ENCODE data around the gene ADAMTS5. TPM values are rescaled to one million over a fixed set of nuclear protein-coding genes. Genes with fewer than 3 reads are reported as not detected.

Gene ADAMTS5
- total RNA-seq, 1 donor from 2014 or later: 8.1 TPM

- peak; percentile 77 for DNase-seq (ENCODE audit: extremely low spot score, unreplicated experiment)
- peak overlapping the region; percentile 47 for H3K27ac Mint-ChIP-seq
- H3K4me1 Mint-ChIP-seq (ENCODE audit: unreplicated experiment): peaks cover 14% of the 10 kb centered on the region
- H3K4me3 Mint-ChIP-seq: peak overlapping the region; percentile 85
- no peaks in the 10 kb centered on the region for H3K36me3 Mint-ChIP-seq
- H3K9me3 Mint-ChIP-seq: no peaks in the 10 kb centered on the region
- TF ChIP-seq CTCF (conservative IDR thresholded peaks at IDR 0.05): peak; percentile 63
- H3K27me3 Mint-ChIP-seq: peaks cover 68% of the 10 kb centered on the region
Measured at GRCh38 chr21:26965040-26965906, 1.6 kb downstream of the ADAMTS5 start.

GRCh38 chr21:26964170-26964778 is 2.6 kb downstream of the ADAMTS5 start:
- H3K27me3 Mint-ChIP-seq: peaks cover 59% of the 10 kb centered on the region
- H3K36me3 Mint-ChIP-seq: no peaks in the 10 kb centered on the region
- no peaks in the 10 kb centered on the region for H3K9me3 Mint-ChIP-seq
- H3K4me3 Mint-ChIP-seq: peak overlapping the region; percentile 85
- peaks cover 14% of the 10 kb centered on the region for H3K4me1 Mint-ChIP-seq (ENCODE audit: unreplicated experiment)
- no peak overlapping the region for H3K27ac Mint-ChIP-seq
- DNase-seq (ENCODE audit: extremely low spot score, unreplicated experiment): no peak
- TF ChIP-seq CTCF (conservative IDR thresholded peaks at IDR 0.05): no peak

GRCh38 chr21:26962621-26963181 is 4.2 kb downstream of the ADAMTS5 start:
- peak overlapping the region; percentile 64 for H3K4me3 Mint-ChIP-seq
- no peaks in the 10 kb centered on the region for H3K9me3 Mint-ChIP-seq
- TF ChIP-seq CTCF (conservative IDR thresholded peaks at IDR 0.05): no peak

GRCh38 chr21:26961698-26962097 is 5.2 kb downstream of the ADAMTS5 start:
- no peak for DNase-seq (ENCODE audit: extremely low spot score, unreplicated experiment)
- TF ChIP-seq CTCF (conservative IDR thresholded peaks at IDR 0.05): peak; percentile 55
- peak overlapping the region; percentile 47 for H3K4me3 Mint-ChIP-seq
- no peak overlapping the region for H3K27ac Mint-ChIP-seq
- H3K9me3 Mint-ChIP-seq: no peaks in the 10 kb centered on the region
- H3K27me3 Mint-ChIP-seq: peaks cover 42% of the 10 kb centered on the region
- peaks cover 14% of the 10 kb centered on the region for H3K4me1 Mint-ChIP-seq (ENCODE audit: unreplicated experiment)
- H3K36me3 Mint-ChIP-seq: peaks cover 6% of the 10 kb centered on the region

More at GRCh38 chr21:26962621-26963181, 4.2 kb downstream of the ADAMTS5 start:
- H3K4me1 Mint-ChIP-seq (ENCODE audit: unreplicated experiment): peaks cover 14% of the 10 kb centered on the region
- H3K27me3 Mint-ChIP-seq: peaks cover 46% of the 10 kb centered on the region
- H3K36me3 Mint-ChIP-seq: peaks cover under 1% of the 10 kb centered on the region
- DNase-seq (ENCODE audit: extremely low spot score, unreplicated experiment): no peak
- no peak overlapping the region for H3K27ac Mint-ChIP-seq

GRCh38 chr21:26958788-26959187 is 8.1 kb downstream of the ADAMTS5 start:
- TF ChIP-seq CTCF (conservative IDR thresholded peaks at IDR 0.05): no peak
- no peak overlapping the region for H3K4me3 Mint-ChIP-seq
- no peaks in the 10 kb centered on the region for H3K9me3 Mint-ChIP-seq
- peaks cover 21% of the 10 kb centered on the region for H3K27me3 Mint-ChIP-seq
- H3K4me1 Mint-ChIP-seq (ENCODE audit: unreplicated experiment): peaks cover 15% of the 10 kb centered on the region
- no peak for DNase-seq (ENCODE audit: extremely low spot score, unreplicated experiment)
- no peak overlapping the region for H3K27ac Mint-ChIP-seq
- H3K36me3 Mint-ChIP-seq: peaks cover 6% of the 10 kb centered on the region

All from type B pancreatic cell (in vitro differentiated cells).